ENCODE measurements around the gene SAXO1. TPM values are rescaled to one million over a fixed set of nuclear protein-coding genes. Genes with fewer than 3 reads are reported as not detected.

The SAXO1 gene
- total and polyA plus RNA-seq, 2 experiments from 2014 or later = 0.04 TPM; not detected in 1

GRCh38 chr9:18985464-18985951, 47.5 kb downstream of the SAXO1 start:
- no peak for TF ChIP-seq EZH2phosphoT487 (IDR thresholded peaks at IDR 0.05; ENCODE audit: low read depth, severe bottlenecking, unreplicated experiment)
- TF ChIP-seq EZH2 (IDR thresholded peaks at IDR 0.05; ENCODE audit: borderline replicate concordance) = no peak
- no peak for TF ChIP-seq CTCF (IDR thresholded peaks at IDR 0.05; ENCODE audit: poor library complexity)
- WGBS (ENCODE audit: low lambda C conversion rate, missing lambda C conversion rate) = 66% methylated on average over 6 of the region's 6 CpGs

GRCh38 chr9:18982262-18982620, 50.8 kb downstream of the SAXO1 start:
- H3K9me2 ChIP-seq (replicated peaks; ENCODE audit: insufficient read depth) = no peaks in the 10 kb centered on the region
- DNase-seq (ENCODE audit: low spot score) = no peak
- H2AFZ ChIP-seq = no peak overlapping the region
- WGBS (ENCODE audit: low lambda C conversion rate, missing lambda C conversion rate) = 71% methylated on average over 5 of the region's 5 CpGs
- H3K27ac ChIP-seq = no peak overlapping the region
- no peaks in the 10 kb centered on the region for H3K9me3 ChIP-seq (ENCODE audit: low read depth)
- H3K27me3 ChIP-seq = no peaks in the 10 kb centered on the region
- H3K4me3 ChIP-seq = no peak overlapping the region
- no peak for TF ChIP-seq EZH2 (IDR thresholded peaks at IDR 0.05; ENCODE audit: borderline replicate concordance)
- TF ChIP-seq CTCF (IDR thresholded peaks at IDR 0.05; ENCODE audit: poor library complexity) = no peak
- no peaks in the 10 kb centered on the region for H3K79me2 ChIP-seq
- H3K4me1 ChIP-seq (ENCODE audit: insufficient read depth) = peaks cover 2% of the 10 kb centered on the region
- no peaks in the 10 kb centered on the region for H4K20me1 ChIP-seq (ENCODE audit: insufficient read depth, poor library complexity, severe bottlenecking)
- no peaks in the 10 kb centered on the region for H3K36me3 ChIP-seq (replicated peaks; ENCODE audit: insufficient read depth, low read depth)
- no peak overlapping the region for H3K4me2 ChIP-seq

More at GRCh38 chr9:18985464-18985951, 47.5 kb downstream of the SAXO1 start:
- no peaks in the 10 kb centered on the region for H3K4me1 ChIP-seq (ENCODE audit: insufficient read depth)
- no peaks in the 10 kb centered on the region for H3K9me3 ChIP-seq (ENCODE audit: low read depth)
- DNase-seq (ENCODE audit: low spot score) = no peak
- H4K20me1 ChIP-seq (ENCODE audit: insufficient read depth, poor library complexity, severe bottlenecking) = no peaks in the 10 kb centered on the region
- H3K79me2 ChIP-seq = no peaks in the 10 kb centered on the region
- H3K27ac ChIP-seq = no peak overlapping the region
- no peak overlapping the region for H2AFZ ChIP-seq
- no peak overlapping the region for H3K4me3 ChIP-seq
- H3K9me2 ChIP-seq (replicated peaks; ENCODE audit: insufficient read depth) = no peaks in the 10 kb centered on the region
- no peak overlapping the region for H3K4me2 ChIP-seq
- H3K27me3 ChIP-seq = no peaks in the 10 kb centered on the region
- H3K36me3 ChIP-seq (replicated peaks; ENCODE audit: insufficient read depth, low read depth) = no peaks in the 10 kb centered on the region

- DNase-seq (ENCODE audit: low spot score) = no peak
- Histone ChIP-seq H3K27me3 (no peaks in the 10 kb centered on the region), H3K4me2 (no peak overlapping the region), H2AFZ (no peak overlapping the region), H3K36me3 (replicated peaks; ENCODE audit: insufficient read depth, low read depth) (no peaks in the 10 kb centered on the region), H3K27ac (no peak overlapping the region), H3K4me1 (ENCODE audit: insufficient read depth) (peaks cover 6% of the 10 kb centered on the region), H3K79me2 (no peaks in the 10 kb centered on the region), H3K4me3 (no peak overlapping the region), H4K20me1 (ENCODE audit: insufficient read depth, poor library complexity, severe bottlenecking) (no peaks in the 10 kb centered on the region), H3K9me2 (replicated peaks; ENCODE audit: insufficient read depth) (no peaks in the 10 kb centered on the region), H3K9me3 (ENCODE audit: low read depth) (no peaks in the 10 kb centered on the region)
- 94% methylated on average over 4 of the region's 4 CpGs for WGBS (ENCODE audit: low lambda C conversion rate, missing lambda C conversion rate)
- no peak for TF ChIP-seq EZH2 (IDR thresholded peaks at IDR 0.05; ENCODE audit: borderline replicate concordance)
- no peak for TF ChIP-seq EZH2phosphoT487 (IDR thresholded peaks at IDR 0.05; ENCODE audit: low read depth, severe bottlenecking, unreplicated experiment)
- no peak for TF ChIP-seq CTCF (IDR thresholded peaks at IDR 0.05; ENCODE audit: poor library complexity)
Observed at GRCh38 chr9:18981476-18982261, 51.3 kb downstream of the SAXO1 start.
